NCI-H345 treated with DMSO at 0.1 percent for 48 hours (cell line): ENCODE data around the gene APEX1.
"Not testable (repeated sequence)": the region's sequence is repeated elsewhere in the genome, so short reads cannot be mapped to it uniquely, and the experiment has no call there.

Source experiments
- DNase-seq: peaks from one replicate; lab custom pipeline; 2025; ENCODE audit not compliant: unreplicated experiment; lab: John Stamatoyannopoulos, UW

APEX1 gene

DNA sequence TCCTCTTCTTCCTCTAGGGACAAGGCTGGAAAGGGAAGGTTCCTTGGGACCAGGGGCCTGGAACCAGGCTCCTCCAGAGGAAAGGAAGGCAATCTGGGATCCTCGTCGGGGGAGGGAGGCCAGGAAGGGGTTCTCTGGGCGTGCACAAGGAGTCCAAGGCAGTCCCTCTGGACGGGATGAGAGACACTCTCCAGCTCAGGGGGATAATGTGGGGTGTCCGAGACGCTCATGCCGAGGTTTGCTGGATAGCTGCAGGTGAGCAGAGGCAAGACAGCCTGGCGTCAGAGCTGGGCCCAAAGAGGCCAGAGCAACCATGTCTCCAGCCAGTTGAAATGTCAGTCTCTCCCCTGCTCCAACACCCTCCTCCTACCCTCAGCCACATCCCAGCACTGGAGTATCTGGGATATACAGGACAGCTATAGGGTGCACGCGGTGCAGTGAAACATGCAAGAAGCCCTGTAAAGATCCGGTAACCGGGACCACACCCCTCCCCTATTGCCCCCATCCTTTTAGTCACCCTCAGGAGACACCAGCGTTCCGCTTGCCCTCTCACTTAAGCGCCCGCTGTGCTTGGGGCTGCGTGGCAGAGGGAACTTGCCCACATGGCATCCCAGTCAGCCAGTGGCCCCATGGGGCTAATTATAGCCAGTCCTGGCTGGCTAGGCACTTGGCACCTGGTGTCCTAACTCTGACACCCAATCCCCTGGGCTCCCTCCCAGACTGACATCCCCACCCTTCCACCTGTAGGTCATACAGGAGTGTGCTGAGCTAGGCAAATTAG lies 19.3 kb upstream of the APEX1 start, which contains the start of gene KLHL33:
Gene KLHL33 (minus strand): TSS at position 585 of the 781 bp plus-strand sequence. CDS start 355 bp downstream, at position 230.
- no peak for DNase-seq

DNA sequence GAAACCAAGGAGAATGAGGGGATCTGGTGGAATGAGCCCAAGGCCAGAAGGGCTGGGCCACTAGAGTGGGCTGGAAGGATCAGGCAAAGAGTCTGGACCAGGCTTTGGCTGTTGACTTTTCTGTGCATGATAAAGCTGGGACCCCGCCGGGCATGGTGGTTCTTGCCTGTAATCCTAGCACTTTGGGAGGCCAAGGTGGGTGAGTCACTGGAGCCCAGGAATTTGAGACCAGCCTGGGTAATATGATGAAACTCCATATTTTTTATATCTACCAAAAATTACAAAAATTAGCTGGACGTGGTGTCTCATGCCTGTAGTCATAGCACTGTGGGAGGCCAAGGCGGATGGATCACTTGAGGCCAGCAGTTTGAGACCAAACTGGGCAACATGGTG lies 18.7 kb upstream of the APEX1 start:
- DNase-seq = no peak

DNA sequence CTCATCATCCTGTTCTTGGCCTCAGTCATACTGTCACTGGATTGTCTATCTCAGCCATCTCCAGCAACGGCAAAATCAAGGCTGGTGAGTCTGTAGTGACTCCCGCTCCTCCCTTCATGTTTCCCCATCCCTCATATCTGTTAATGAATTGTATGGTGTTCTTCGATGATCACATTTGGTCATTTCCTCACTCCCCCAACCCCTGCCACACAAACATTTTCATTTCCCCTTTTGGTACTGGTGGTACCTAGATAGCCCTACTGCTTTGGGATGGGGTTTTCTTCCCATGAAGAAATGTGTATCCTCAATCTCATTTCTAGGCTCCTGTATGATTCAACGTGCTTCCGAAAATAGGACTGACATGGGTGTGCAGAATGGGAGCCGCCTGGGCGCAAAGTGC lies 16.4 kb upstream of the APEX1 start:
- no peak for DNase-seq

- DNase-seq = no peak
Observed at GRCh38 chr14:20440465-20440864, 14.6 kb upstream of the APEX1 start.

DNA sequence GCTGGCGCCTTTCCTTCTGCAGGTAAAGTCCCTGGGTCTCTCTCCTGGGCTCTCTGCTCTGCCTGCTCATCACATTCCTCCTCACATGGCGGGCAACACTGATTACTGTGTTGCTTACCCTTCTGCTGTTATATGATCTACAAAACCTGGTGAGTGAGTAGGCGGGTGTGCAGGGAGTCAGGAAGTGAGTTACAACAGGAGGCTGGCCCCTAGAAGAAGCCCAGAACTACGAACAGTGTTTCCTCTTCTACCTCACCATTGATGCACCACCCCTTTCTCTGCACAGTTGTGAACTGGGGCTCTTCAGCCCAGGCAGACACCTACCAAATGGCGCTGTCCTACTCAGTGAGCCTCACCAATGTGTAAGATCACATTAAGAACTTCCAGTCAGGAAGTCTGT lies 14.1 kb upstream of the APEX1 start:
- DNase-seq = no peak

DNA sequence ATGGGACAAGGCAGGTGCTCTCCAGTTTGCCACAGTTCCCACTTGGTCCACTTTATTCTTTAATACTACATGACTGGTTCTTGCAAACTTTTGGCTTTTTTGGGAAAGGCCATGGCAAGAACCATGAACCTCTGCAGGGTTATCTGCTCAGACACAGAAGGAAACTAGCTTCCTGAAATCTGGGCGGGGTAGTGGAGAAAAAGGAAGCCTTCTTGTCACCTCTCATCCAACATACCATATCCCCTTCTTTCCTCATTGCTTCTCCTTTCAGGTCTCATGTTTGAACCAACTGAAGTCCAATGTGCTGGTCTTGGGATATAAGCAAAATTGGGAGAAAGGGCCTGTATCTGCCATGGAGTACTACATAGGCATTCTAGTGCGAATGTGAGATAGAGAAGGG lies 13.6 kb upstream of the APEX1 start:
- DNase-seq = no peak

DNA sequence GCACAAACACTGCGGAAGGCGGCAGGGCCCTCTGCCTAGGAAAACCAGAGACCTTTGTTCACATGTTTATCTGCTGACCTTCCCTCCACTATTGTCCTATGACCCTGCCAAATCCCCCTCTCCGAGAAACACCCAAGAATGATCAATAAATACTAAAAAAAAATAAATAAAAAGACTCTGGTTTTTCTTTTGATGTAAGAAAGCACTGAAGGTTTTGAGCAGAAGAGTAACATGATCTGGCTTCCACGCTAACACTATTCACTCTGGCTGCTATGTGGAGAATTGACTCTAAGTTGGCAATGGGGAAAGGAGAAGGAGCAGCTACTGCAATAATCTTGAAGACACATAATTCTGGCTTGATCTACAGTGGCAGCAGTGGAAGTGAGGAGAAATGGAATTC lies 11.4 kb upstream of the APEX1 start:
- DNase-seq = not testable (repeated sequence)

DNA sequence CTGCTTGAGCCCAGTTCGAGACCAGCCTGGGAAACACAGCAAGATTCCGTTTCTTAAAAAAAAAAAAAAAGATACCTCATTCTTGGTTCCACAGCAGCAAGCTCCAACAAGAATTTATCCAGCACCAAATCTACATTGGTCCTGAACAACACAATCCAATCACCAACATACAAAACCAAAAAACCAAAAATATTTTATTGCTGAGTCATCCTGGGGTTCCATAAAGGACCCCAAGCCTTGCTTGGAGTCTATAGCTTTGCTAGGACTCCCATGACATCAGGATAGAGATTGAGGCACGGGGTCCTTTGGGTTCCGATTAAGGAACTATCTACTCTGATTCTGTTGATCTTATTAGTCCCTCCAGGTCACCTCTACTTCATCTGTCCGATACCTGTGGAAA lies 8.1 kb upstream of the APEX1 start:
- DNase-seq = no peak

DNA sequence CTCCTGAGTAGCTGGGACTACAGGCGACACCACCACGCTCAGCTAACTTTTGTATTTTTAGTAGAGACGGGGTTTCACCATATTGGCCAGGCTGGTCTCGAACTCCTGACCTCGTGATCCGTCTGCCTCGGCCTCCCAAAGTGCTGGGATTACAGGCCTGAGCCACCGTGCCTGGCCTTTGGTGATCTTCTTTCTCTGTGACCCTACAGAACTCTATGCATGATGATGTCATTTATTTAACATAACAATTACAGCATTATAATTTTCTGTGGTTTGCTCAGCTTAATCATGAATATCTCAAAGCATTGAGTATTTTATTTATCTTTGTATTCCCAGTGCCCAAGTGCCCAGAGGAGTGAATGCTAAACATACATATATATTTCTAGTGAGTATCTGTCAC lies 2.2 kb upstream of the APEX1 start:
- DNase-seq = not testable (repeated sequence)

DNA sequence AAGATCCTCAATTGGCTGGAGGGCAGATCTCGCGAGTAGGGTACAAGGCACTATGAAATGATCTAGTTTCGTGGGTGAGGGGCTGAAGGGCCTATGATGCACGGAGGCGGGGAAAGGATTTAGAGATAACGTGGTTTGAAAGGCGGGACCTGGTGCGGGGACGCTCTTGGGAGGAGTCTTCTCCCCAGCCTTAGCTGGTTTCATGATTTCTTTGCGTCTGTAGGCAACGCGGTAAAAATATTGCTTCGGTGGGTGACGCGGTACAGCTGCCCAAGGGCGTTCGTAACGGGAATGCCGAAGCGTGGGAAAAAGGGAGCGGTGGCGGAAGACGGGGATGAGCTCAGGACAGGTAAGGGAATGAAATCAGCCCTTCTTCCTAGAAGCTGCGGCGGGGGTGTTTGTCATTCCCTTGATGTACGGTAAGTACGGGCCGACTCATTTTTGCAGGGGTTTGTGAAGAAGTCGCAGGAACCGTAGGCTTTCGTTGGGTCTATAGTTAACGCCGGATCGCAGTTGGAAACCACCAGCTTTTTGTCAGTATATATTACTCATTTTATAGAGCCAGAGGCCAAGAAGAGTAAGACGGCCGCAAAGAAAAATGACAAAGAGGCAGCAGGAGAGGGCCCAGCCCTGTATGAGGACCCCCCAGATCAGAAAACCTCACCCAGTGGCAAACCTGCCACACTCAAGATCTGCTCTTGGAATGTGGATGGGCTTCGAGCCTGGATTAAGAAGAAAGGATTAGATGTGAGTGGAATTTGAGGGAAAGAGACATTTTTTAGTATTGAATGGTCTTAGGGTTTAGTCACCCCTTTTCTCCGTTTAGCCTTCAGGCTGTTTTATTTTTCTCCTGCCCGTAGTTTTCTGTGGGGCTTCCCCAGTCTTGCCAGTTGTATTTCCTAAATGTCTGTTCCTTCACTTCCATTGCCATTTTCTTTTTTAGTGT lies 602 bp downstream of the APEX1 start:
- DNase-seq = no peak

DNA sequence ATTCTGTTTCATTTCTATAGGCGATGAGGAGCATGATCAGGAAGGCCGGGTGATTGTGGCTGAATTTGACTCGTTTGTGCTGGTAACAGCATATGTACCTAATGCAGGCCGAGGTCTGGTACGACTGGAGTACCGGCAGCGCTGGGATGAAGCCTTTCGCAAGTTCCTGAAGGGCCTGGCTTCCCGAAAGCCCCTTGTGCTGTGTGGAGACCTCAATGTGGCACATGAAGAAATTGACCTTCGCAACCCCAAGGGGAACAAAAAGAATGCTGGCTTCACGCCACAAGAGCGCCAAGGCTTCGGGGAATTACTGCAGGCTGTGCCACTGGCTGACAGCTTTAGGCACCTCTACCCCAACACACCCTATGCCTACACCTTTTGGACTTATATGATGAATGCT lies 1.9 kb downstream of the APEX1 start:
- no peak for DNase-seq

GRCh38 chr14:20458031-20458789 lies 3.2 kb downstream of the APEX1 start:
- no peak for DNase-seq

GRCh38 chr14:20460458-20461224 lies 5.6 kb downstream of the APEX1 start:
- DNase-seq = peak; percentile 16

GRCh38 chr14:20461225-20462141 lies 6.5 kb downstream of the APEX1 start, which contains the start of gene PIP4P1:
TSS of gene PIP4P1 (minus strand) at chr14:20461434. CDS start at chr14:20461325, 109 bp downstream.
- DNase-seq = peak; percentile 100

- DNase-seq = no peak
Observed at GRCh38 chr14:20468764-20469241, 13.8 kb downstream of the APEX1 start.

DNA sequence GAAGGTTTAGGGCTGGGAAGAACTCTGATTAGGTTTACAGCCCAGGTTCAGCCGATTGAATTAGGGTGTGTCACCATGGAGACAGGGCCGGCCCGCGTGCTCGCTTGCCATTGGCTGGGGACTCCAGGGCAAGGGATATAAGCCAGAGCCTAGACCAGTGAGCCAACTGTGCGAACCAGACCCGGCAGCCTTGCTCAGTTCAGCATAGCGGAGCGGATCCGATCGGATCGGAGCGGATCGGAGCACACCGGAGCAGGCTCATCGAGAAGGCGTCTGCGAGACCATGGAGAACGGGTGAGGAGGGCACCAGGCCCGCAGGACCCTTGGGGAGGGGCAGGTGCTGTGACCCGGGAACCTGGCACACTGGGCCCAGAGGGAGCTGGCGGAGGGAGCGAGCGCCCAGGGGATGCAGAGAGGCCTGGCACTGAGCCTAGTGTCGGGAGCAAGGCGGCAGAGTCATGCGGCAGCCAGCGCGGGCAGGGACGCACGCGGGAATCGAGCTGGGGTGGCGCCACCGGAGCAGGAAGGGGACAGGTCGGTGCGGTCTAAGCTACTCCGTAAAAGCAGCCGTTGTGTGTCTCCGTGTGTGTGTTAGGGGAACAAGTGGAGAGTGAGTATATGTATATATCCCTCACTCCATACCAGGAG lies 14.3 kb downstream of the APEX1 start, which contains the start of gene PNP:
Gene PNP (plus strand): TSS at position 165 of the 648 bp plus-strand sequence. CDS start 119 bp downstream, at position 284.
- DNase-seq = peak; percentile 85

GRCh38 chr14:20469890-20470602 lies 15.0 kb downstream of the APEX1 start:
- peak; percentile 20 for DNase-seq

DNA sequence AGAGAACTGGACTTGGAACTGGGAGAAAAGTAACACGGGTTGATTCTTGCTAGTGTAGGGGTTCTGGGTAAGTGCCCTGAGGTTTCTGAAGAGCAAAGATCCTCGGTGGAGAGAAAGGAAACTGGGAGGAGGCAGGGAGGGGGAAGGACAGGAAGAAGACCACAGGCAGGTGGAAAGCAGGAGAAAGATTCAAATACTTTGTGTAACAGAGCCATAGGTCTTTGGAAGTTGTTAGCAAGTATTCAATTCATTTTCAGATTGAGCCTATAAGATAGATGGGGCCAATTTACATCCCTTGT lies 15.5 kb downstream of the APEX1 start:
- DNase-seq = peak; percentile 4
